ENCODE measurements around the gene PMP22.

DNA sequence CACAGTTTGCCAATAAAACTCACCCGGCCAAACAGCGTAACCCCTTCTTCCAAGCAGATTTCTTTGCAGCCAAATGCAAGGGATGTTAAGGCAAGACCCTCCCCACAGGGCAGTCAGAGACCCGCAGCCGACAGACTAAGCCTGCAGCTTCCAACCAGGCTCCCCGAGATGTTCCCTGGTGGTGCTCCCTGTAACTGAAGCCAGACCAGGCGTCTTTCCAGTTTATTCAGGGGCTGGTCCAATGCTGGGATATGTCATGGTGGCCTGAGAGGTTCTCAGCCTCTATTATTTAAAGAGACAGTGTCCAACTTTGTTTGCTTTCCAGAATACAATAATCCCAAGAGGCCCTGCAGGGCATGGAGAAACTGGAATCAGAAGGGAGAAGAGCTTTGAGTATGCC is at the start of gene PMP22:
- TF ChIP-seq CTCF (IDR thresholded peaks at IDR 0.05) (no peak), POLR2AphosphoS5 (IDR thresholded peaks at IDR 0.05; ENCODE audit: insufficient read depth in 1 of 2, low read depth in 1 of 2) (peak in 1 of 2 donors; percentile 69)

Measured in vagina (tissue), 2 donors.